Right lobe of liver (tissue), 6 donors: ENCODE measurements around the gene COA8. TPM values are rescaled to one million over a fixed set of nuclear protein-coding genes. Genes with fewer than 3 reads are reported as not detected.
"Not testable (repeated sequence)": the region's sequence is repeated elsewhere in the genome, so short reads cannot be mapped to it uniquely, and the experiment has no call there.

Source experiments
- ATAC-seq, 4 donors: fragments of 200-7000 bp; cut with Tn5 transposase; one replicate each; pipeline ENCODE4 v1.9.1; 2020; ENCODE audit warnings: mild to moderate bottlenecking in 4 of 4, moderate library complexity in 4 of 4
- DNase-seq, 3 donors: peaks; one replicate each; pipeline ENCODE4 v3.0.0-alpha.2; 2020
- H3K27ac ChIP-seq, 3 donors: fragments of 200-600 bp; one replicate each; pipeline ENCODE4 v1.8.0; 2022
- H3K27me3 ChIP-seq, 2 donors: fragments of 200-600 bp; one replicate each; pipeline ENCODE4 v1.8.0; 2022
- H3K36me3 ChIP-seq, 4 donors: fragments of 200-600 bp; sonication (generic) in 1 of 4; one replicate each; pipeline versions ENCODE4 v1.5.1 to v1.8.0; 2017 to 2022; ENCODE audit warnings: control low read depth in 1 of 4
- H3K4me1 ChIP-seq, 4 donors: fragments of 200-600 bp; sonication (generic) in 1 of 4; one replicate each; pipeline versions ENCODE4 v1.5.1 to v1.8.0; 2017 to 2022; ENCODE audit warnings: control low read depth in 1 of 4
- H3K4me3 ChIP-seq, 3 donors: fragments of 200-600 bp; one replicate each; pipeline ENCODE4 v1.8.0; 2022
- H3K9me3 ChIP-seq, 4 donors: fragments of 200-600 bp; sonication (generic) in 1 of 4; one replicate each; pipeline versions ENCODE4 v1.5.1 to v1.8.0; 2017 to 2022; ENCODE audit warnings: control low read depth in 1 of 4
- POLR2A ChIP-seq: fragments of 450-650 bp; IDR thresholded peaks from one replicate; pipeline ENCODE4 v1.6.1; 2017; ENCODE audit warnings: antibody characterized with exemption, mild to moderate bottlenecking
- WGBS: methylation state at CpG from one replicate; pipeline ENCODE4 v1.1.6; 2018; ENCODE audit warnings: low coverage, low lambda C conversion rate; ENCODE audit not compliant: insufficient coverage; ENCODE audit errors: missing lambda C conversion rate; 5-methylcytosine and 5-hydroxymethylcytosine counted together
- intact Hi-C, 2 donors: fragments of 100-400 bp; cut with DNase I; formaldehyde crosslinking; loops; one replicate each; pipeline versions ENCODE4 v1.11.2 to v1.14.1; 2022
- total RNA-seq, 6 experiments: library from RNA; depleted of rRNA in 2 of 6; stranded (reverse); fragments of >200 nt in 2 of 6; fragmentation: NEBNext Ultra II Directional in 3 of 6; extraction: Animal tissue kit (Norgen Biotek cat#: 25700) in 3 of 6; gene quantifications; one replicate each; pipeline versions ENCODE4 v1.1.0 to v1.2.4, GENCODE V29; 2016 to 2023
- TF ChIP-seq, protein P1 (sequence below), 4 donors: fragments of 200-600 bp in 3 of 4; fragments of 450-650 bp in 1 of 4; IDR thresholded peaks; one replicate each; pipeline versions ENCODE4 v1.5.1 to v1.8.0; 2016 to 2022; ENCODE audit warnings: antibody characterized with exemption in 4 of 4, mild to moderate bottlenecking in 2 of 4
- donor health status: DM: no; HTN: yes; CAD: no.
- donor health status: DM: no; HTN: no; CAD: no.
- donor health status: DM: no; HTN: no; CAD: no.
- donor health status: DM: no; HTN: yes; CAD: no.
- donor health status: DM: no; HTN: yes; CAD: no.

COA8 gene
- total RNA-seq, 6 experiments from 2014 or later = 7.5 to 17.7 (median 14.9) TPM

DNA sequence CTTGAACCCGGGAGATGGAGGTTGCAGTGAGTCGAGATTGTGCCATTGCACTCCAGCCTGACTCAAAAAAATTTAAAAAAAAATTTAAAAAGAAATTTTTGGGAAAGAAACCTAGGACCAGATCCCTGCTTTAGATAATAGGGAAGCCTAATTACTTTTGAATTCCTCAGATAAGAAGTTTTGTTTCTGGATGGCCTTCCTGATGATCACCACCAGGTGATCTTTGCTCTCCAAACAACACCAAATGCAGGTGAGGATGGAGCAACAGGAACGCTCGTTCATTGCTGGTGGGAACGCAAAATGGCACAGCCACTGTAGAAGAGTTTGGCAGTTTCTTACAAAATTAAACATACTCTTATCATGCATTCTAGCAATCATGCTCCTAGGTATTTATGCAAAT lies 37.7 kb downstream of the COA8 start:
- DNase-seq = no peak
- 70% methylated on average over 4 of the region's 5 CpGs for WGBS
- ATAC-seq = no peak

DNA sequence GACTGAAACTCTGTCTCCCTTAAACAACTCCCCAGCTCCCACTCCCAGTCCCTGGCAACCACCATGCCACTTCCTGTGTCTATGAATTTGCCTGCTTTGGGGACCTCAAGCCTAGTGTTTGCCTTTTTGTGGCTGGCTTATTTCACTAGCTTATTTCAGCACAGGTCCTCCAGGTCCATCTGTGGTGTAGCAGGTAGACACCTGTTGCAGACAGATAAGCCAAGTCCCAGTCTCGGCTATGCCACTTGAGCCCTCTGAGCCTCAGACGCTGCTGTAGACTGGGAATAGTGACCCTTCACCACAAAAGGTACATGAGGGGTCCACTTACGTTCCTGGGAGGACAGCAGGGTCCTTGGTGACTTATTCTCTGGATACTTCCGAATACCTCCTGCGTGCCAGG lies 41.9 kb downstream of the COA8 start:
- DNase-seq (no peak), ATAC-seq (no peak)
- H3K27ac ChIP-seq = no peak overlapping the region
- WGBS = 82% methylated on average over 2 of the region's 5 CpGs
- no peaks in the 10 kb centered on the region for H3K9me3 ChIP-seq
- no peak overlapping the region for H3K4me3 ChIP-seq
- no peak for TF ChIP-seq POLR2A
- TF ChIP-seq, protein P1, sequence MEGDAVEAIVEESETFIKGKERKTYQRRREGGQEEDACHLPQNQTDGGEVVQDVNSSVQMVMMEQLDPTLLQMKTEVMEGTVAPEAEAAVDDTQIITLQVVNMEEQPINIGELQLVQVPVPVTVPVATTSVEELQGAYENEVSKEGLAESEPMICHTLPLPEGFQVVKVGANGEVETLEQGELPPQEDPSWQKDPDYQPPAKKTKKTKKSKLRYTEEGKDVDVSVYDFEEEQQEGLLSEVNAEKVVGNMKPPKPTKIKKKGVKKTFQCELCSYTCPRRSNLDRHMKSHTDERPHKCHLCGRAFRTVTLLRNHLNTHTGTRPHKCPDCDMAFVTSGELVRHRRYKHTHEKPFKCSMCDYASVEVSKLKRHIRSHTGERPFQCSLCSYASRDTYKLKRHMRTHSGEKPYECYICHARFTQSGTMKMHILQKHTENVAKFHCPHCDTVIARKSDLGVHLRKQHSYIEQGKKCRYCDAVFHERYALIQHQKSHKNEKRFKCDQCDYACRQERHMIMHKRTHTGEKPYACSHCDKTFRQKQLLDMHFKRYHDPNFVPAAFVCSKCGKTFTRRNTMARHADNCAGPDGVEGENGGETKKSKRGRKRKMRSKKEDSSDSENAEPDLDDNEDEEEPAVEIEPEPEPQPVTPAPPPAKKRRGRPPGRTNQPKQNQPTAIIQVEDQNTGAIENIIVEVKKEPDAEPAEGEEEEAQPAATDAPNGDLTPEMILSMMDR (IDR thresholded peaks at IDR 0.05) = no peak
- H3K4me1 ChIP-seq = no peaks in the 10 kb centered on the region
- H3K27me3 ChIP-seq = no peaks in the 10 kb centered on the region
- intact Hi-C loops = no loop called here
- no peaks in the 10 kb centered on the region for H3K36me3 ChIP-seq

More for the DNA sequence above, 37.7 kb downstream of the COA8 start:
- H3K36me3 ChIP-seq = no peaks in the 10 kb centered on the region
- TF ChIP-seq, protein P1 (IDR thresholded peaks at IDR 0.05) = no peak
- no peak for TF ChIP-seq POLR2A
- no peak overlapping the region for H3K27ac ChIP-seq
- H3K9me3 ChIP-seq = no peaks in the 10 kb centered on the region
- H3K27me3 ChIP-seq = no peaks in the 10 kb centered on the region
- H3K4me3 ChIP-seq = no peak overlapping the region
- intact Hi-C loops = no loop called here
- no peaks in the 10 kb centered on the region for H3K4me1 ChIP-seq

DNA sequence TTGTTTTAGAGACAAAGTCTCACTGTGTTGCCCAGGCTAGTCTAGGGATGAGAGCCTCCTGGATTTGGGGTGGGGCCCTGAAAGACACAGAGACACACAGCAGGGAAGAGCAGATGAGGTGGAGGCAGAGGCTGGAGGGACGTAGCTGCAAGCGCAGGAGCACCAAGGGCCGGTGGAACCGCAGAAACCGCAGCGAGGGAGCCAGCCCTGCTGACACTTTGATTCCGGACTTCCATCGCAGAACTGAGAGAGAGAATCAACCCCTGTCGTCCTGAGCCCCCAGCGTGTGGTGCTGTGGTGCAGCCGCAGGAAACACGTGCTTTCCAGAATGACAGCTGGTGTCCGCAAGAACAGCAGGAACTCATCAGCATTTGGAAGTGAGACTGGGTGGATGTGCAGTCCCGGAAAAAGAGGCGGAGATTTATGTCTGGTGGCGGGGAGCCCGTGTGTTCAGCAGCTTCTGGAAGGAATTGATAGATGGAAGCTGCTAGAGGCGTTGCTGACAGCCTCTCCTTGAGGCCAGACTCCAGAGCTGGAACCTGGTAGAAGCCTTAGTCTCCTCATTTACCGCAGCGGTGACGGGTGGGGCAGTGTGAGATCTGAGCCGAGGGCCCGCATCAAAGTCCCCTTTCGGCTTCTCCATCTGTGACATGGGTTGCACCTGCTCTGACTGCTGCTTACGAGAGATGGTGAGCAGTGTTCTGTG lies 44.4 kb downstream of the COA8 start:
- H3K36me3 ChIP-seq = no peaks in the 10 kb centered on the region
- no peaks in the 10 kb centered on the region for H3K4me1 ChIP-seq
- H3K9me3 ChIP-seq = peaks cover 0 to 6% (median 2%) of the 10 kb centered on the region in 4 donors
- no peak overlapping the region for H3K27ac ChIP-seq
- no peaks in the 10 kb centered on the region for H3K27me3 ChIP-seq
- ATAC-seq (peak; percentile 82 to 92 (median 90)), DNase-seq (peak; percentile 61 to 67 (median 65))
- WGBS = 15% methylated on average over 9 of the region's 25 CpGs
- intact Hi-C loops = no loop called here
- TF ChIP-seq, protein P1 (IDR thresholded peaks at IDR 0.05) = peak in 3 of 4 donors; percentile 16 to 23 (median 23)
- TF ChIP-seq POLR2A = no peak
- H3K4me3 ChIP-seq = no peak overlapping the region

DNA sequence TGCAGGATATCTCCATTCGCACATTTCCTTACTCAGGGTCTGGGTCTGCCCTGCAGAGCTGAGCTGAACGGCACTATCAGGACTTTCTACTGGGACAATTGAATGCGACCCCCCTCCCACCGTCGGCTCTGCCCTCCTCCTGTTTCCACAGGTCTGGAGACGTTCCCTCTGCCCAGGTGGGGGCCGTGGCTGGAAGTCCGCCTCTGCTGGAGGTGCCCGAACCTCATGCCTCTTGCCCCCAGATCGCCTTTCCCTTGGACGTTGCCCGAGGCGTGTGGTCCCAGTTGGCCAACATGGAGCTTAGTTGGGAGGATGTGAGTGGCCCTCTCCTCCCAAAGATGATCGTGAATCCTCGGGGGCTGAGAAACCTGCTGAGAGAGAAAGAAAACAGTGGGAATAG lies 45.1 kb downstream of the COA8 start:
- Histone ChIP-seq H3K36me3 (no peaks in the 10 kb centered on the region), H3K4me3 (no peak overlapping the region), H3K27me3 (no peaks in the 10 kb centered on the region), H3K4me1 (no peaks in the 10 kb centered on the region), H3K9me3 (peaks cover 0 to 6% (median 2%) of the 10 kb centered on the region in 4 donors), H3K27ac (no peak overlapping the region)
- TF ChIP-seq, protein P1 (IDR thresholded peaks at IDR 0.05) = no peak
- TF ChIP-seq POLR2A = no peak
- ATAC-seq (peak in 3 of 4 donors; percentile 9 to 12 (median 12)), DNase-seq (no peak)
- 16% methylated on average over 8 of the region's 15 CpGs for WGBS
- intact Hi-C loops = no loop called here

DNA sequence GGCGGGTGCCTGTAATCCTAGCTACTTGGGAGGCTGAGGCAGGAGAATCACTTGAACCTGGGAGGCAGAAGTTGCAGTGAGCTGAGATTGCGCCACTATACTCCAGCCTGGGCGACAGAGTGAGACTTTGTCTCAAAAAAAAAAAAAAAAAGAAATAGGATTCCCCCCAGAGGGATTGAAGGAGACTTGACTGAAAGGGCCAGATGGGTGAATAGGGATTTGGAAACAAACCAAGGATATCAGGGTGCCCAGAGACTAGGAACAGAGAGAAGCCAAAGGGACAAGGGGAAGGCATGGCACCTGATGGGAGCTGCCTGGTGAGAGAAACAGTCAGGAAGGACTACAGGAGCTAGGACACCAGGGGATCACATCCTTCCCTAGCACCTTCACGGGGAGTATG lies 46.3 kb downstream of the COA8 start:
- H3K36me3 ChIP-seq, intact Hi-C loops, H3K27ac ChIP-seq, ATAC-seq, H3K4me1 ChIP-seq, H3K27me3 ChIP-seq, H3K9me3 ChIP-seq, DNase-seq, H3K4me3 ChIP-seq: not testable (repeated sequence)
- 100% methylated on average over 1 of the region's 4 CpGs for WGBS
